ENCODE data around the gene NEAT1.
"Not testable (repeated sequence)": the region's sequence is repeated elsewhere in the genome, so short reads cannot be mapped to it uniquely, and the experiment has no call there.

The NEAT1 gene

GRCh38 chr11:65442842-65443331, 20.3 kb downstream of the NEAT1 start:
- Histone ChIP-seq H3K9ac (ENCODE audit: low read depth in 1 of 2, low read length in 2 of 2) (no peak overlapping the region), H3K9me3 (ENCODE audit: control insufficient read depth in 1 of 2, low read length in 2 of 2) (no peaks in the 10 kb centered on the region), H3K27ac (ENCODE audit: low read depth, low read length) (peak overlapping the region; percentile 39), H3K27me3 (ENCODE audit: control insufficient read depth in 1 of 2, insufficient read depth in 2 of 2, low read length in 2 of 2) (no peaks in the 10 kb centered on the region), H3K36me3 (ENCODE audit: control insufficient read depth in 1 of 2, insufficient read depth in 2 of 2, low read length in 2 of 2) (peaks cover 26 to 33% of the 10 kb centered on the region in 2 donors), H3K4me1 (ENCODE audit: control insufficient read depth in 1 of 2, insufficient read depth in 2 of 2, low read length in 2 of 2) (peaks cover 18 to 36% of the 10 kb centered on the region in 2 donors), H3K4me3 (ENCODE audit: low read depth in 1 of 2, low read length in 2 of 2) (no peak overlapping the region)

DNA sequence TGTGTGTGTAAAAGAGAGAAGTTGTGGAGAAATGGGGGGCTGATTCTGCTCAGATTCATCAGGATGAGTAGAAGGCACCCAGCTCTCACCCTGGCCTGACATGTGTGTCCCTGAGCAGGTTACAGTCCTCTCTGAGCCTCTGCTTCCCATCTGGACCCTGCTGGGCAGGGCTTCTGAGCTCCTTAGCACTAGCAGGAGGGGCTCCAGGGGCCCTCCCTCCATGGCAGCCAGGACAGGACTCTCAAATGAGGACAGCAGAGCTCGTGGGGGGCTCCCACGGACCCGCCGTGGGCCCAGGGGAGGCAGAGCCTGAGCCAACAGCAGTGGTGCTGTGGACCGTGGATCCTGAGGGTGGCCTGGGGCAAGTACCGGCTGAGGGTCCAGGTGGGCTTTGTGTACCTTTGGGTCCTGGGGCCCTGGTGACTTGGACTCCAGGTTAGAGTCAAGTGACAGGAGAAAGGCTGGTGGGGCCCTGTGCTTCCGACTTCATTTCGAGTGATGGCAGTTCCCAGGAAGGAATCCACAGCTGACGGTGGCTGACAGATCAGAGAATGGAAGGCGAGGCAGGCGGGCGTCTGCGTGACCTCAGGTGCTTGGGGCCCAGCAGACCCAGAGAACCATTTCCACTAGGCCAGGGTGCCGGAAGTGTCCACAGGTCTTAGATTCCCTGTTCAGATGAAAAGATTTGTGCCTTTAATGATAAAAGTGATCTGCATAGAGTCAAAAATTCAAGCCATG, 21.9 kb downstream of the NEAT1 start:
- H3K36me3 ChIP-seq (ENCODE audit: control insufficient read depth in 1 of 2, insufficient read depth in 2 of 2, low read length in 2 of 2): peaks cover 18 to 31% of the 10 kb centered on the region in 2 donors
- no peaks in the 10 kb centered on the region for H3K9me3 ChIP-seq (ENCODE audit: control insufficient read depth in 1 of 2, low read length in 2 of 2)
- H3K9ac ChIP-seq (ENCODE audit: low read depth in 1 of 2, low read length in 2 of 2): no peak overlapping the region
- H3K4me1 ChIP-seq (ENCODE audit: control insufficient read depth in 1 of 2, insufficient read depth in 2 of 2, low read length in 2 of 2): peaks cover 18 to 30% of the 10 kb centered on the region in 2 donors
- no peak overlapping the region for H3K4me3 ChIP-seq (ENCODE audit: low read depth in 1 of 2, low read length in 2 of 2)
- H3K27ac ChIP-seq (ENCODE audit: low read depth, low read length): no peak overlapping the region
- H3K27me3 ChIP-seq (ENCODE audit: control insufficient read depth in 1 of 2, insufficient read depth in 2 of 2, low read length in 2 of 2): no peaks in the 10 kb centered on the region

DNA sequence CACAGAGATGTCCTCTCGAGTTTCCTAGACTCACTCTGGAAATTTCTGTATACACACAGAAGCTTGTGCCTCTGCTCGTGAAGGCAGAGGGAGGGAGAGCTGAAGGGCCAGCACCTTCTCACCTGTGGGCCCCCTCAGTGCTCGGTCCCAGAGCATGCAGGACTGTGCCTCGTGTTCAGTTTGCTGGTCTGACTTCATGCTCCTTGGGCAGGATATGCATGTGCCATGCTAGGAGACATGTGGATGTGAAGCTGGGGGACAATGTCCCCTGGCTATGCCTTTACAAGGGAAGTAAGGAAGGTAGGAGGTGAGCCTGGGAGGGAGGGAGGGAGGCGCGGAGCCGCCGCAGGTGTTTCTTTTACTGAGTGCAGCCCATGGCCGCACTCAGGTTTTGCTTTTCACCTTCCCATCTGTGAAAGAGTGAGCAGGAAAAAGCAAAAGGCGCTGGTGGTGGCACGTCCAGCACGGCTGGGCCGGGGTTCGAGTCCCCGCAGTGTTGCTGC, 22.6 kb downstream of the NEAT1 start:
- H3K4me1 ChIP-seq (ENCODE audit: control insufficient read depth in 1 of 2, insufficient read depth in 2 of 2, low read length in 2 of 2): peaks cover 18 to 29% of the 10 kb centered on the region in 2 donors
- H3K9me3 ChIP-seq (ENCODE audit: control insufficient read depth in 1 of 2, low read length in 2 of 2): no peaks in the 10 kb centered on the region
- no peak overlapping the region for H3K9ac ChIP-seq (ENCODE audit: low read depth in 1 of 2, low read length in 2 of 2)
- peaks cover 18 to 30% of the 10 kb centered on the region in 2 donors for H3K36me3 ChIP-seq (ENCODE audit: control insufficient read depth in 1 of 2, insufficient read depth in 2 of 2, low read length in 2 of 2)
- H3K4me3 ChIP-seq (ENCODE audit: low read depth in 1 of 2, low read length in 2 of 2): no peak overlapping the region
- no peaks in the 10 kb centered on the region for H3K27me3 ChIP-seq (ENCODE audit: control insufficient read depth in 1 of 2, insufficient read depth in 2 of 2, low read length in 2 of 2)
- no peak overlapping the region for H3K27ac ChIP-seq (ENCODE audit: low read depth, low read length)

DNA sequence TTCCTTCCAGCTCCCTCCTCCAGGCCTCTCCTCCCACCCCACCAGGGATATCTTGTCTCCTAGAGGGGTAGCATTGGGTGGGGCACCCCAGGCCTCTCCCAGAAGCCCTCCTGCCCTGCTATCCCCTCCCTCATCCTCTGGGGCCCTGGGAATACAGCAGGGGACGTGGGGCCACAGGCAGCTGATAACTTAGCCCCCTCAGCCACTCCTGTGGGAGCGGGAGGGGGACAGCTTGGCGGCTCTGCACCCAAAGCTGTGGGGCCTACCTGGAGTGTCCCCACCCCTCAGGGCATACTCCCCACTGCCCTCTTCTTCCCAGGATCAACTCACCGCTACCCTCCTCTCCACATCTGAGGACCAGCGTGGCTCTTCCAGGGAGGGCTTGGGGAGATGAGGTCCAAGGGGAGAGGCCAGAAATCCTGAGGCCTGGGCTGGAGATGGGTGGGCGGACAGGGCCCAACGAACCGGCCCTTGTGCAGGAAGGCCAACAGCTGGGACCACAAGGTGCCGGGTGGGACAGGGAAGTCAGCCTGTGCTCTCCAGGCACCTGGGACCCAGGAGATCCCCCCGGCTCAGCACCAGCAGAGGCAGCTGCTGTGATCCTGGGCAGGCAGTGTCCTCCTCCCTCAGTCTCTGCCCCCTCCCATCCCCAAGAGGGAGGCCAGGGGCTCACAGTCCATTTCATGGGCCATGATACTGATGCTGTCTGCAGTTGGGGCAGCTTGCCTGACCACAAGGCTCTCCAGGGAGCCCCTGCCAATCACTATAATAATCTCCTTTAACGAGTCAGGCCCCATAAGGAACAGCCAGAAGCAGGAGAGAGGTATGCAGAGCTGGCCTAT, 23.2 kb downstream of the NEAT1 start:
- Histone ChIP-seq H3K27ac (ENCODE audit: low read depth, low read length) (no peak overlapping the region), H3K4me3 (ENCODE audit: low read depth in 1 of 2, low read length in 2 of 2) (no peak overlapping the region), H3K36me3 (ENCODE audit: control insufficient read depth in 1 of 2, insufficient read depth in 2 of 2, low read length in 2 of 2) (peaks cover 18 to 28% of the 10 kb centered on the region in 2 donors), H3K9ac (ENCODE audit: low read depth in 1 of 2, low read length in 2 of 2) (no peak overlapping the region), H3K9me3 (ENCODE audit: control insufficient read depth in 1 of 2, low read length in 2 of 2) (no peaks in the 10 kb centered on the region), H3K4me1 (ENCODE audit: control insufficient read depth in 1 of 2, insufficient read depth in 2 of 2, low read length in 2 of 2) (peaks cover 17 to 24% of the 10 kb centered on the region in 2 donors), H3K27me3 (ENCODE audit: control insufficient read depth in 1 of 2, insufficient read depth in 2 of 2, low read length in 2 of 2) (no peaks in the 10 kb centered on the region)

DNA sequence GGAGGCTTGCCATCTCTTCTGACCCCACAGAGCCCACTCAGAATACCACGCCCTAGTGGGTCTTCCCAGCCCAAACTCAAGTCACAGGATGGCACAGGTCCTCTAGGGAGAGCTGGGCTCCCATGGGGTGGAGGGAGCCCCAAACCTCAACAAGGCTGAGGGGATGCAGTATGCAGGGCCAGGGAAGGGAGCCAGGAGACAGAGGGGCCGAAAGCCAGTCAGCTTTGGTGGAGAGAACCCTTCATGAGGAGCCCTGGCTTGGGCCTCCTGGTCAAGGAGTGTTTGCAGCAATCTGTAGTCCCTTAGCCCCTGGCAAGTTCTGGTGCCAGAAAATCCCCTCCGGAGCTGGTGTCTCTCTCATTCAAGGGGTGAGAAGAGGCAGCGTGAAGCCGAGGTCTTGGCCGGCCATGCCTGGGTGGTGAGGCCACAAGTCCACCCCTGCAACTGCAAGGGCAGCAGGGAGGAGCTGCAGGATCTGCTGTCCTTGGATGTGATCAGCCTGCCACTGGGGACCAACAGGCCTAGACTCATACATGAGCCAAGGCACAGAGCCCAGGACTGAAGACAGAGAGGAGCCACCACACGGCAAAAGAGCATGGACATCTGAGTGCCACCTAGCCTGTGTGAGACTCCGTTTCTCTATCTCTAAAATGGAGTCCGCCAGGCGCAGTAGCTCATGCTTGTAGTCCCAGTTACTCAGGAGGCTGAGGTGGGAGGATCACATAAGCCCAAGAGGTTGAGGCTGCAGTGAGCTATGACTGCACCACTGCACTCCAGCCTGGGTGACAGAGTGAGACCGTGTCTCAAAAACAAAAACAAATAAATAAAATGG, 24.1 kb downstream of the NEAT1 start:
- Histone ChIP-seq H3K4me1 (ENCODE audit: control insufficient read depth in 1 of 2, insufficient read depth in 2 of 2, low read length in 2 of 2) (peaks cover 10 to 18% of the 10 kb centered on the region in 2 donors), H3K4me3 (ENCODE audit: low read depth in 1 of 2, low read length in 2 of 2) (no peak overlapping the region), H3K9ac (ENCODE audit: low read depth in 1 of 2, low read length in 2 of 2) (no peak overlapping the region), H3K9me3 (ENCODE audit: control insufficient read depth in 1 of 2, low read length in 2 of 2) (no peaks in the 10 kb centered on the region), H3K27ac (ENCODE audit: low read depth, low read length) (no peak overlapping the region), H3K27me3 (ENCODE audit: control insufficient read depth in 1 of 2, insufficient read depth in 2 of 2, low read length in 2 of 2) (no peaks in the 10 kb centered on the region), H3K36me3 (ENCODE audit: control insufficient read depth in 1 of 2, insufficient read depth in 2 of 2, low read length in 2 of 2) (peaks cover 18 to 27% of the 10 kb centered on the region in 2 donors)

GRCh38 chr11:65448074-65448417, 25.4 kb downstream of the NEAT1 start:
- Histone ChIP-seq H3K4me1 (ENCODE audit: control insufficient read depth in 1 of 2, insufficient read depth in 2 of 2, low read length in 2 of 2) (peaks cover 1 to 7% of the 10 kb centered on the region in 2 donors), H3K36me3 (ENCODE audit: control insufficient read depth in 1 of 2, insufficient read depth in 2 of 2, low read length in 2 of 2) (peaks cover 17 to 23% of the 10 kb centered on the region in 2 donors), H3K4me3 (ENCODE audit: low read depth in 1 of 2, low read length in 2 of 2) (no peak overlapping the region), H3K27me3 (ENCODE audit: control insufficient read depth in 1 of 2, insufficient read depth in 2 of 2, low read length in 2 of 2) (no peaks in the 10 kb centered on the region), H3K9me3 (ENCODE audit: control insufficient read depth in 1 of 2, low read length in 2 of 2) (no peaks in the 10 kb centered on the region), H3K9ac (ENCODE audit: low read depth in 1 of 2, low read length in 2 of 2) (no peak overlapping the region), H3K27ac (ENCODE audit: low read depth, low read length) (no peak overlapping the region)

DNA sequence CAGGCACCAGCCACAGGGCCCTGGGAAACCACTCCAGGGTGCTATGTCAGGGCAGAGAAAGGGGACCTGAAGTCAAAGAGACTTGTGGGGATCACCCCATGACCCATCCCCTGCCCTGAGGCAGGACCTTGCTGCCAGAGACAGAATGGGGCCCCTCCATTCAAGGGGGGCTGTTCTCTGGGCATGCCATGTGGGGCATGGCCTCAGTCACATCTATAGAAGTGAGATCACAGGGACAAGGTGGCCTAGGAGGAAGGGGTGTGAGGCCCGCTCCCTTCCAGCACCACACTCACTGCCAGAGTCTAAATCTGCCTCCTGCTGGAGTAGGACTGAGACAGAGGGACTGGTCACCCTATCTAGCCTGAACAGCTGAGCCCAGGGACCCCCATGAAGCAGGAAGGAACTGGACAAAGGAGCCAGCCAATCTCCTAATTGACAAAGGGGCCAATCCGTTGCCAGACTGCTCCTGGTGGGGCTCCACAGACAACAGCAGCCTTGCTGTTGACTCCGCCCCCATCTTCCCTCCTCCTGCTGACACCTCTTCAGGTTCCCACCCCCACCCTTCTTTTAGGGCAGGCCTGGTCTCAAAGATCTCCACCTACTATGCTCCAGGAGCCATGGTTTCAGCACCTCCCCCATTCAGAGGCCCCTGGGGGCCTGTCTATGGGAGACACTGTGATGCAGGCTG, 26.0 kb downstream of the NEAT1 start:
- Histone ChIP-seq H3K9ac (ENCODE audit: low read depth in 1 of 2, low read length in 2 of 2) (no peak overlapping the region), H3K4me3 (ENCODE audit: low read depth in 1 of 2, low read length in 2 of 2) (no peak overlapping the region), H3K9me3 (ENCODE audit: control insufficient read depth in 1 of 2, low read length in 2 of 2) (no peaks in the 10 kb centered on the region), H3K27me3 (ENCODE audit: control insufficient read depth in 1 of 2, insufficient read depth in 2 of 2, low read length in 2 of 2) (no peaks in the 10 kb centered on the region), H3K4me1 (ENCODE audit: control insufficient read depth in 1 of 2, insufficient read depth in 2 of 2, low read length in 2 of 2) (peaks cover 0 to 3% of the 10 kb centered on the region in 2 donors), H3K27ac (ENCODE audit: low read depth, low read length) (no peak overlapping the region), H3K36me3 (ENCODE audit: control insufficient read depth in 1 of 2, insufficient read depth in 2 of 2, low read length in 2 of 2) (peaks cover 13 to 19% of the 10 kb centered on the region in 2 donors)

DNA sequence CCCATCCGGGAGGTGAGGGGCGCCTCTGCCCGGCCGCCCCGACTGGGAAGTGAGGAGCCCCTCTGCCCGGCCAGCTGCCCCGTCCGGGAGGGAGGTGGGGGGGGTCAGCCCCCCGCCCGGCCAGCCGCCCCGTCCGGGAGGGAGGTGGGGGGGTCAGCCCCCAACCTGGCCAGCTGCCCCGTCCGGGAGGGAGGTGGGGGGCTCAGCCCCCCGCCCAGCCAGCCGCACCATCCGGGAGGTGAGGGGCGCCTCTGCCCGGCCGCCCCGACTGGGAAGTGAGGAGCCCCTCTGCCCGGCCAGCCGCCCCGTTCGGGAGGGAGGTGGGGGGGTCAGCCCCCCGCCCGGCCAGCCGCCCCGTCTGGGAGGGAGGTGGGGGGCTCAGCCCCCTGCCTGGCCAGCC, 28.7 kb downstream of the NEAT1 start:
- not testable (repeated sequence) for H3K36me3 ChIP-seq (ENCODE audit: control insufficient read depth in 1 of 2, insufficient read depth in 2 of 2, low read length in 2 of 2); H3K4me1 ChIP-seq (ENCODE audit: control insufficient read depth in 1 of 2, insufficient read depth in 2 of 2, low read length in 2 of 2); H3K9me3 ChIP-seq (ENCODE audit: control insufficient read depth in 1 of 2, low read length in 2 of 2); H3K27me3 ChIP-seq (ENCODE audit: control insufficient read depth in 1 of 2, insufficient read depth in 2 of 2, low read length in 2 of 2); H3K4me3 ChIP-seq (ENCODE audit: low read depth in 1 of 2, low read length in 2 of 2); H3K27ac ChIP-seq (ENCODE audit: low read depth, low read length); H3K9ac ChIP-seq (ENCODE audit: low read depth in 1 of 2, low read length in 2 of 2)

GRCh38 chr11:65452259-65452658, 29.7 kb downstream of the NEAT1 start:
- not testable (repeated sequence) for H3K27me3 ChIP-seq (ENCODE audit: control insufficient read depth in 1 of 2, insufficient read depth in 2 of 2, low read length in 2 of 2); H3K4me1 ChIP-seq (ENCODE audit: control insufficient read depth in 1 of 2, insufficient read depth in 2 of 2, low read length in 2 of 2); H3K27ac ChIP-seq (ENCODE audit: low read depth, low read length); H3K9ac ChIP-seq (ENCODE audit: low read depth in 1 of 2, low read length in 2 of 2); H3K9me3 ChIP-seq (ENCODE audit: control insufficient read depth in 1 of 2, low read length in 2 of 2); H3K4me3 ChIP-seq (ENCODE audit: low read depth in 1 of 2, low read length in 2 of 2); H3K36me3 ChIP-seq (ENCODE audit: control insufficient read depth in 1 of 2, insufficient read depth in 2 of 2, low read length in 2 of 2)
